Common myeloid progenitor, CD34-positive (primary cell): ENCODE results near the gene SPATS2L.

Source experiments
- CTCF ChIA-PET: fragments of 350-600 bp; sonication (Branson Sonifier 250); formaldehyde crosslinking; loops from one replicate; lab custom pipeline; 2021; ENCODE audit warnings: antibody characterized with exemption; lab: Charles Lee
- POLR2A ChIA-PET: fragments of 350-600 bp; sonication (Branson Sonifier 250); formaldehyde crosslinking; loops from one replicate; lab custom pipeline; 2021; ENCODE audit warnings: antibody characterized with exemption; lab: Charles Lee
- DNase-seq, 3 donors: peaks; one replicate each; pipeline versions ENCODE4 v3.0.0 to v3.0.0-alpha.2; 2013
- H3K27ac ChIP-seq, 2 experiments: 1 replicate in 1 of 2; 2 replicates in 1 of 2; pipeline ENCODE4 v1.7.0; 2013; ENCODE audit warnings: inconsistent platforms in 2 of 2, low read length in 2 of 2, mild to moderate bottlenecking in 2 of 2, low read depth in 1 of 2, moderate library complexity in 1 of 2; ENCODE audit not compliant: severe bottlenecking in 2 of 2, insufficient read depth in 1 of 2, poor library complexity in 1 of 2
- H3K27me3 ChIP-seq, 5 experiments: replicated peaks in 2 of 5; 1 replicate in 3 of 5; 2 replicates in 2 of 5; pipeline versions ENCODE4 v1.6.1 to v1.7.0; 2013; ENCODE audit warnings: low read length in 4 of 5, mild to moderate bottlenecking in 2 of 5, moderate library complexity in 2 of 5, inconsistent platforms in 1 of 5; ENCODE audit not compliant: insufficient read depth in 5 of 5, control insufficient read depth in 4 of 5
- H3K36me3 ChIP-seq, 4 experiments: 1 replicate in 2 of 4; 2 replicates in 2 of 4; pipeline versions ENCODE4 v1.6.1 to v1.7.0; 2013; ENCODE audit warnings: low read length in 3 of 4, control low read depth in 1 of 4, mild to moderate bottlenecking in 1 of 4; ENCODE audit not compliant: control insufficient read depth in 4 of 4, insufficient read depth in 4 of 4
- H3K4me1 ChIP-seq, 4 experiments: 1 replicate in 3 of 4; 2 replicates in 1 of 4; pipeline versions ENCODE4 v1.6.1 to v1.7.1; 2013; ENCODE audit warnings: low read length in 3 of 4, mild to moderate bottlenecking in 3 of 4, control low read depth in 1 of 4, inconsistent platforms in 1 of 4, moderate library complexity in 1 of 4; ENCODE audit not compliant: control insufficient read depth in 4 of 4, insufficient read depth in 4 of 4; ENCODE audit errors: control extremely low read depth in 1 of 4
- H3K4me3 ChIP-seq, 7 experiments: 1 replicate in 4 of 7; 2 replicates in 3 of 7; pipeline versions ENCODE4 v1.5.1 to v1.7.0; 2013; ENCODE audit warnings: mild to moderate bottlenecking in 7 of 7, low read length in 6 of 7, moderate library complexity in 6 of 7, inconsistent platforms in 2 of 7, low read depth in 2 of 7, control low read depth in 1 of 7; ENCODE audit not compliant: insufficient read depth in 4 of 7, control insufficient read depth in 1 of 7; ENCODE audit errors: extremely low read depth in 1 of 7
- H3K9me3 ChIP-seq, 5 experiments: 1 replicate in 4 of 5; 2 replicates in 1 of 5; pipeline versions ENCODE4 v1.6.1 to v1.7.1; 2013; ENCODE audit warnings: low read length in 4 of 5, mild to moderate bottlenecking in 2 of 5, inconsistent platforms in 1 of 5, low read depth in 1 of 5, moderate library complexity in 1 of 5; ENCODE audit not compliant: control insufficient read depth in 4 of 5, insufficient read depth in 2 of 5; ENCODE audit errors: control extremely low read depth in 1 of 5
- WGBS: methylation state at CpG from one replicate; pipeline ENCODE4 v1.1.5; 2013; ENCODE audit not compliant: insufficient coverage; 5-methylcytosine and 5-hydroxymethylcytosine counted together

The SPATS2L gene

DNA sequence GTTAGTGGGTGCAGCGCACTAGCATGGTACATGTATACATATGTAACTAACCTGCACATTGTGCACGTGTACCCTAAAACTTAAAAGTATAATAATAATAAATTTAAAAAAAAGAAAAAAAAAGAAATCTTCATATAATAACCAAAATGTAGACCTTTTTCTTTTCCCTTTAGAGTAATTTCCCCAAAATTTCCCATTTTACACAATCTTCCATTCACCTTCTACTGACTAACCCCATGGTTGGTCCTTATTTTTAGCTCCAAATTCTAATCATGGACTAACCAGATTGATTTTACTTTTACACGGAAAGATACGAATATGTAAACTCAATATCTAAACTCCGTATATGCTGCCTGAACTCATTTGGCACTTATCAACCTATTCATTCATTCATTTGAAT, 195.7 kb downstream of the SPATS2L start:
- Histone ChIP-seq H3K27ac (no peak overlapping the region), H3K27me3 (no peaks in the 10 kb centered on the region), H3K9me3 (no peaks in the 10 kb centered on the region), H3K36me3 (peaks cover 12 to 47% (median 26%) of the 10 kb centered on the region in 4 experiments), H3K4me1 (no peaks in the 10 kb centered on the region), H3K4me3 (no peak overlapping the region)
- ChIA-PET CTCF (interaction anchor here (0.8 kb wide), 1 partner anchor 16 kb away, joined by 3 read pairs; no protein-coding TSS in a partner anchor), POLR2A (no interaction called here)
- 100% methylated on average over 2 of the region's 5 CpGs for WGBS
- DNase-seq: no peak

- ChIA-PET CTCF (interaction anchor here (1.1 to 1.6 kb wide), 2 partner anchors 19 to 23 kb away, joined by 5 to 11 read pairs; partner anchors contain the start of gene SGO2), POLR2A (no interaction called here)
- H3K4me3 ChIP-seq: no peak overlapping the region
- 83% methylated on average over 6 of the region's 9 CpGs for WGBS
- H3K36me3 ChIP-seq: peaks cover 11 to 35% (median 18%) of the 10 kb centered on the region in 4 experiments
- DNase-seq: no peak
- no peak overlapping the region for H3K27ac ChIP-seq
- H3K4me1 ChIP-seq: peaks cover 5 to 16% (median 11%) of the 10 kb centered on the region in 4 experiments
- no peaks in the 10 kb centered on the region for H3K9me3 ChIP-seq
- H3K27me3 ChIP-seq: no peaks in the 10 kb centered on the region
Measured at GRCh38 chr2:200506679-200507078, 200.2 kb downstream of the SPATS2L start.

DNA sequence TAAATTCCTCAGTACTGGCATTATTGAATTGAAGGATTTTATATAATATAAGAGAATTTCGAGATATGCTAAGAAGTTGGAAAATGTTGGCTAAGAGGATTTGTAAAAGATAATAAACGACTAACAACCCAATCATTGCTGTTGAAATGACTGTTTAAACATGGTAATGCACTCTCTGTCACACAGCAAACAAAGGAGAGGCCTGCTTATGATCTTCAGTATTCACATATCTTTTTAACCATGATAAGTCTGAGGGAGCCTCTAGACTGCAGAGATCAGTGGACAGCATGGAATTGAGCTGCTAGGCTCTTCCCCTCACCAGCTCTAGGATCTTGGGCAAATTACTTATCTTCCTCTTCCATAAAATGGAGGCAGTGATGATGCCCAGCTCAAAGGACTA, 200.7 kb downstream of the SPATS2L start:
- no peaks in the 10 kb centered on the region for H3K27me3 ChIP-seq
- peaks cover 5 to 16% (median 11%) of the 10 kb centered on the region in 4 experiments for H3K4me1 ChIP-seq
- no peak for DNase-seq
- H3K36me3 ChIP-seq: peaks cover 11 to 34% (median 18%) of the 10 kb centered on the region in 4 experiments
- WGBS: no CpG with 5 or more reads among the region's 2 CpGs
- H3K27ac ChIP-seq: no peak overlapping the region
- no peak overlapping the region for H3K4me3 ChIP-seq
- no peaks in the 10 kb centered on the region for H3K9me3 ChIP-seq
- CTCF ChIA-PET: interaction anchor here (1.1 to 1.6 kb wide), 3 partner anchors 11 to 23 kb away, joined by 3 to 11 read pairs (median 5); partner anchors contain the start of gene SGO2
- POLR2A ChIA-PET: no interaction called here

GRCh38 chr2:200509235-200509611, 202.7 kb downstream of the SPATS2L start:
- Histone ChIP-seq H3K27ac (peak overlapping the region; percentile 62 to 83), H3K36me3 (peaks cover 11 to 21% (median 12%) of the 10 kb centered on the region in 4 experiments), H3K4me3 (peak overlapping the region; percentile 52 to 95 (median 79)), H3K4me1 (peaks cover 5 to 16% (median 11%) of the 10 kb centered on the region in 4 experiments), H3K27me3 (no peaks in the 10 kb centered on the region), H3K9me3 (no peaks in the 10 kb centered on the region)
- WGBS: 24% methylated on average over 8 of the region's 8 CpGs
- POLR2A ChIA-PET: no interaction called here
- CTCF ChIA-PET: interaction anchor here (0.7 to 1.7 kb wide), 6 partner anchors 10 to 536 kb away, joined by 3 to 5 read pairs (median 3); no protein-coding TSS in a partner anchor
- DNase-seq: peak in 2 of 3 donors; percentile 15 to 24

DNA sequence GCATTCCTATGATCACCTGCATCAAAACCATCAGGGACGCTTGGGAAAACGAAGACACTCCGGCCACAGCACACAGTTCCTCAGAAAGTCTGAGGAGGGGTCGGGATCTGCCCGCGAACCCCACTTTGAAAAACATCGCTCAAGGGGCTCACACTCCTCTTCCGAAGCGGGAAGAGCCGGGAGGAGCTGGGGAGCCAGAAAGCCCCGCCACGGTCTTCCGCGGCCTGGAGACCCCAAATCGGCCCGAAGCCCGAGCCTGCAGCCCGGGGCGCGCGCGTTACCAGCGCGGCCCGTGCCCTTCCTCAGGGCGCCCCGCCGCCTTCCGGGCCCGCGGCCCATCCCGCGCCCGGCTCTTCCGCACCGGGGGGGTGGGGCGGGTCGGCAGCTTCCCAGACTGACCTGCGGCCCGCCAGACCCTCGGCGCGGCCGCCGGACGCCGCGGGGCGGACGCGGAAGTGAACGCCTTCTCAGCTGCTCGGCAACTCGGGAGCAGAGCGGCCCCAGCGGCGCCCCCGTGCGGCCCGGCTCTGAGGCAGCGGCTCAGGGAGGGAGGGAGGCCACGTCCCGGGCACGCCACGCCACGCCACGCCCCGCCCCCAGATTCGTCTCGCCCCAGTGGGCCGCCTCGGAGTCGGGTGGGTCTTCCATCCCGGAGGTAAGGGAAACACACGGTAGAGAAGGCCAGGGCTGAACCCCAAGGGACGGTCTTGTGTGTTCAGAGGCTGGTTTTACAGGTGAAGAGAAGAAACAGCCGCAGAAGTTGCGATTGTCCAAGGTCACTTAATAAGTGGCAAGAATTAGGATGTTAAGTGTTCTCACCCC, 203.3 kb downstream of the SPATS2L start, which contains the start of gene KCTD18:
TSS of gene KCTD18 (minus strand) at position 457 of the 822 bp plus-strand sequence. CDS start 3,052 bp downstream, outside the sequence.
- under 1% methylated on average over 64 of the region's 78 CpGs for WGBS
- Histone ChIP-seq H3K36me3 (peaks cover 8 to 15% (median 9%) of the 10 kb centered on the region in 4 experiments), H3K4me1 (peaks cover 5 to 16% (median 11%) of the 10 kb centered on the region in 4 experiments), H3K27me3 (no peaks in the 10 kb centered on the region), H3K9me3 (no peaks in the 10 kb centered on the region), H3K4me3 (peak within 1 kb of the TSS; percentile 52 to 95 (median 79)), H3K27ac (peak within 1 kb of the TSS; percentile 62 to 83)
- peak; percentile 81 to 88 (median 85) for DNase-seq
- CTCF ChIA-PET: interaction anchor here (0.7 to 1.7 kb wide), 6 partner anchors 11 to 537 kb away, joined by 3 to 5 read pairs (median 3); no protein-coding TSS in a partner anchor
- POLR2A ChIA-PET: no interaction called here

DNA sequence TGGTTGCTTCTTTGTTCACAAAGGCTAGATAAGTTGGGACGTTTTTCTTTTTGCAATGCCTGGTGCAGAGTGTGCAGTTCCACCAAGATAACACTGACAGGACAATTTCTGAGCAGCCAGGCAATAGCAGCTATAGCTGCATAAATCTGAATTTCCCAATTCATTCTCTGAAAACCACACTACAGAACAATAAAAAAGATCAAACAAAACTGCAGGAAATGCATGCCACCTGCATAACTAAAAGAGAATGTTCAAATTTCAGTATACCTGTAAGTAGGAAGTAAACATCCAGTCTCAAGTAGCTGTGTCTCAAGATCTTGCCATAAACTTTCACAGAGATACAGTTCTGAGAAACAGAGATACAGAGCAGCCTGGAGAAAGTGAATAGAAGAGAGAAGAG, 208.7 kb downstream of the SPATS2L start:
- Histone ChIP-seq H3K27ac (no peak overlapping the region), H3K36me3 (no peaks in the 10 kb centered on the region), H3K4me3 (no peak overlapping the region), H3K9me3 (peaks cover 0 to 3% (median 0%) of the 10 kb centered on the region in 5 experiments), H3K27me3 (no peaks in the 10 kb centered on the region), H3K4me1 (peaks cover 3 to 8% (median 5%) of the 10 kb centered on the region in 4 experiments)
- POLR2A ChIA-PET: no interaction called here
- CTCF ChIA-PET: no interaction called here
- DNase-seq: no peak
- WGBS: 38% methylated on average over 1 of the region's 1 CpG
